ENCODE data around the gene IL22. TPM values are rescaled to one million over a fixed set of nuclear protein-coding genes. Genes with fewer than 3 reads are reported as not detected.
A peak's percentile ranks its signal among the peaks of the same experiment; 100 is the strongest.

The IL22 gene
- total RNA-seq, 3 donors from 2014 or later = not detected

GRCh38 chr12:68242777-68243176 lies 10.6 kb downstream of the IL22 start:
- Histone ChIP-seq H3K9me3 (no peaks in the 10 kb centered on the region), H3K4me1 (ENCODE audit: low read depth) (peaks cover 9% of the 10 kb centered on the region), H3K4me3 (no peak overlapping the region), H3K36me3 (ENCODE audit: low read depth) (no peaks in the 10 kb centered on the region)
- TF ChIP-seq CTCF (IDR thresholded peaks at IDR 0.05) = no peak
- no peak for ATAC-seq
- DNase-seq = no peak
- intact Hi-C loops (cut with DNase I, micrococcal nuclease) = no loop called here

- Histone ChIP-seq H3K36me3 (ENCODE audit: low read depth) (no peaks in the 10 kb centered on the region), H3K9me3 (no peaks in the 10 kb centered on the region), H3K4me3 (no peak overlapping the region), H3K4me1 (ENCODE audit: low read depth) (peaks cover 9% of the 10 kb centered on the region)
- DNase-seq (peak in 2 of 3 donors; percentile 32 to 37), ATAC-seq (peak; percentile 86)
- TF ChIP-seq CTCF (IDR thresholded peaks at IDR 0.05) = no peak
- intact Hi-C loops (cut with DNase I, micrococcal nuclease) = no loop called here
Observed at GRCh38 chr12:68240975-68241374, 12.4 kb downstream of the IL22 start.

- intact Hi-C loops (cut with DNase I, micrococcal nuclease) = no loop called here
- ATAC-seq (peak; percentile 46), DNase-seq (no peak)
- no peak for TF ChIP-seq CTCF (IDR thresholded peaks at IDR 0.05)
- no peak overlapping the region for H3K4me3 ChIP-seq
- H3K9me3 ChIP-seq = no peaks in the 10 kb centered on the region
- peaks cover 9% of the 10 kb centered on the region for H3K4me1 ChIP-seq (ENCODE audit: low read depth)
- no peaks in the 10 kb centered on the region for H3K36me3 ChIP-seq (ENCODE audit: low read depth)
Observed at GRCh38 chr12:68240079-68240478, 13.3 kb downstream of the IL22 start.

GRCh38 chr12:68239309-68239982 lies 14.0 kb downstream of the IL22 start:
- intact Hi-C loops (cut with DNase I, micrococcal nuclease) = no loop called here
- Histone ChIP-seq H3K4me1 (ENCODE audit: low read depth) (peaks cover 9% of the 10 kb centered on the region), H3K4me3 (no peak overlapping the region), H3K36me3 (ENCODE audit: low read depth) (no peaks in the 10 kb centered on the region), H3K9me3 (no peaks in the 10 kb centered on the region)
- DNase-seq (no peak), ATAC-seq (no peak)
- no peak for TF ChIP-seq CTCF (IDR thresholded peaks at IDR 0.05)

GRCh38 chr12:68237619-68238018 lies 15.8 kb downstream of the IL22 start:
- H3K4me3 ChIP-seq = no peak overlapping the region
- DNase-seq (no peak), ATAC-seq (no peak)
- peaks cover 9% of the 10 kb centered on the region for H3K4me1 ChIP-seq (ENCODE audit: low read depth)
- no peak for TF ChIP-seq CTCF (IDR thresholded peaks at IDR 0.05)
- no peaks in the 10 kb centered on the region for H3K36me3 ChIP-seq (ENCODE audit: low read depth)
- H3K9me3 ChIP-seq = no peaks in the 10 kb centered on the region
- intact Hi-C loops (cut with DNase I, micrococcal nuclease) = no loop called here

- no peaks in the 10 kb centered on the region for H3K9me3 ChIP-seq
- no peak for ATAC-seq
- intact Hi-C loops (cut with DNase I, micrococcal nuclease) = no loop called here
- TF ChIP-seq CTCF (IDR thresholded peaks at IDR 0.05) = no peak
- peaks cover 9% of the 10 kb centered on the region for H3K4me1 ChIP-seq (ENCODE audit: low read depth)
- DNase-seq = no peak
- no peak overlapping the region for H3K4me3 ChIP-seq
- no peaks in the 10 kb centered on the region for H3K36me3 ChIP-seq (ENCODE audit: low read depth)
Observed at GRCh38 chr12:68237078-68237477, 16.3 kb downstream of the IL22 start.

All from mucosa of descending colon (tissue), 3 donors.